NCI-H460 (cell line): Measurements from ENCODE around the gene PNMT. TPM values are rescaled to one million over a fixed set of nuclear protein-coding genes. Genes with fewer than 3 reads are reported as not detected.
"Not testable (repeated sequence)": the region's sequence is repeated elsewhere in the genome, so short reads cannot be mapped to it uniquely, and the experiment has no call there.

Source experiments
- DNase-seq: peaks from one replicate; pipeline ENCODE4 v3.0.0-alpha.2; 2016; ENCODE audit warnings: low read depth; ENCODE audit errors: extremely low read depth
- total RNA-seq: library from RNA; depleted of rRNA; stranded (reverse); fragments of >200 nt; shearing (Covaris generic); gene quantifications from 2 replicates; pipeline ENCODE4 v1.2.3, GENCODE V29; 2014

Gene PNMT
- total RNA-seq, 1 experiment from 2014 or later = not detected

- DNase-seq = no peak
Measured at GRCh38 chr17:39683295-39683939, 15.2 kb downstream of the PNMT start.

- no peak for DNase-seq
Measured at GRCh38 chr17:39684369-39685192, 16.3 kb downstream of the PNMT start.

GRCh38 chr17:39687101-39687545 is 18.9 kb downstream of the PNMT start:
- DNase-seq = no peak

GRCh38 chr17:39687546-39688474 is 19.6 kb downstream of the PNMT start, which contains the start of gene PGAP3:
TSS of gene PGAP3 (minus strand) at chr17:39688057. CDS start at chr17:39688014, 43 bp downstream.
- peak; percentile 89 for DNase-seq

- DNase-seq = no peak
Measured at GRCh38 chr17:39688475-39688835, 20.2 kb downstream of the PNMT start.

- DNase-seq = no peak
Measured at GRCh38 chr17:39688945-39689344, 20.7 kb downstream of the PNMT start.

- DNase-seq = no peak
Measured at GRCh38 chr17:39694593-39694992, 26.3 kb downstream of the PNMT start.

- no peak for DNase-seq
Measured at GRCh38 chr17:39695089-39695474, 26.8 kb downstream of the PNMT start.

- no peak for DNase-seq
Measured at GRCh38 chr17:39696731-39697130, 28.5 kb downstream of the PNMT start.

GRCh38 chr17:39697961-39698360 is 29.7 kb downstream of the PNMT start:
- no peak for DNase-seq

- DNase-seq = not testable (repeated sequence)
Measured at GRCh38 chr17:39699157-39699817, 31.0 kb downstream of the PNMT start.

- peak; percentile 59 for DNase-seq
Measured at GRCh38 chr17:39699818-39700147, 31.5 kb downstream of the PNMT start, which contains the start of gene ERBB2. TSS of gene ERBB2 (plus strand) at chr17:39700064. CDS start at chr17:39700239, 175 bp downstream.

GRCh38 chr17:39700148-39700987 is 32.1 kb downstream of the PNMT start:
- no peak for DNase-seq

- DNase-seq = no peak
Measured at GRCh38 chr17:39701012-39701783, 32.9 kb downstream of the PNMT start.

- no peak for DNase-seq
Measured at GRCh38 chr17:39701784-39702422, 33.6 kb downstream of the PNMT start.

GRCh38 chr17:39702901-39703893 is 34.9 kb downstream of the PNMT start:
- peak; percentile 22 for DNase-seq

GRCh38 chr17:39703913-39704312 is 35.7 kb downstream of the PNMT start:
- DNase-seq = no peak
